Iris pigment epithelial cell (primary cell): ENCODE results near the gene AUTS2.

Experiments
- DNase-seq: peaks from one replicate; pipeline ENCODE4 v3.0.0-alpha.2; 2011; ENCODE audit warnings: low read depth

Gene AUTS2

GRCh38 chr7:69819333-69819705, 221.0 kb downstream of the AUTS2 start:
- DNase-seq, result no peak

GRCh38 chr7:69820479-69821192, 222.4 kb downstream of the AUTS2 start:
- DNase-seq, result no peak

- no peak for DNase-seq
These were observed 224.1 kb downstream of the AUTS2 start for GRCh38 chr7:69822386-69822785.

- DNase-seq, result no peak
These were observed 225.0 kb downstream of the AUTS2 start for GRCh38 chr7:69823151-69823744.

GRCh38 chr7:69825113-69825972, 227.1 kb downstream of the AUTS2 start:
- DNase-seq, result no peak

- no peak for DNase-seq
These were observed 228.0 kb downstream of the AUTS2 start for GRCh38 chr7:69826283-69826682.

GRCh38 chr7:69827140-69827539, 228.9 kb downstream of the AUTS2 start:
- no peak for DNase-seq

- DNase-seq, result no peak
These were observed 229.3 kb downstream of the AUTS2 start for GRCh38 chr7:69827558-69827957.

- DNase-seq, result no peak
These were observed 234.1 kb downstream of the AUTS2 start for GRCh38 chr7:69832356-69832755.

- DNase-seq, result no peak
These were observed 235.7 kb downstream of the AUTS2 start for GRCh38 chr7:69833964-69834363.

- DNase-seq, result no peak
These were observed 238.4 kb downstream of the AUTS2 start for GRCh38 chr7:69836702-69837101.

GRCh38 chr7:69837387-69838068, 239.3 kb downstream of the AUTS2 start:
- DNase-seq, result peak; percentile 12

- no peak for DNase-seq
These were observed 241.5 kb downstream of the AUTS2 start for GRCh38 chr7:69839782-69840181.

GRCh38 chr7:69840248-69840647, 242.0 kb downstream of the AUTS2 start:
- peak; percentile 27 for DNase-seq

GRCh38 chr7:69843653-69844052, 245.4 kb downstream of the AUTS2 start:
- DNase-seq, result no peak

- DNase-seq, result no peak
These were observed 246.1 kb downstream of the AUTS2 start for GRCh38 chr7:69844264-69844868.

- no peak for DNase-seq
These were observed 247.6 kb downstream of the AUTS2 start for GRCh38 chr7:69845721-69846495.

- DNase-seq, result no peak
These were observed 249.8 kb downstream of the AUTS2 start for GRCh38 chr7:69847921-69848612.

- no peak for DNase-seq
These were observed 251.0 kb downstream of the AUTS2 start for GRCh38 chr7:69849268-69849667.

- no peak for DNase-seq
These were observed 258.7 kb downstream of the AUTS2 start for GRCh38 chr7:69857014-69857413.

GRCh38 chr7:69858471-69858870, 260.2 kb downstream of the AUTS2 start:
- DNase-seq, result no peak
